H9 (cell line): ENCODE data around the gene SEMA5A. TPM values are rescaled to one million over a fixed set of nuclear protein-coding genes. Genes with fewer than 3 reads are reported as not detected.

Experiments
- DNase-seq: peaks from one replicate; pipeline ENCODE4 v3.0.0-alpha.2; 2017
- H2AFZ ChIP-seq: one replicate; pipeline ENCODE4 v1.6.1; 2013; ENCODE audit warnings: mild to moderate bottlenecking, low read length, control low read depth, moderate library complexity
- H2AK5ac ChIP-seq: 2 replicates; pipeline ENCODE4 v1.6.1; 2013; ENCODE audit warnings: low read length, control low read depth, mixed read lengths; ENCODE audit not compliant: insufficient read length
- H2BK120ac ChIP-seq: one replicate; pipeline ENCODE4 v1.6.1; 2013; ENCODE audit warnings: low read depth, mild to moderate bottlenecking, low read length, control low read depth, inconsistent platforms; ENCODE audit not compliant: poor library complexity, severe bottlenecking
- H2BK12ac ChIP-seq: 2 replicates; pipeline ENCODE4 v1.6.1; 2013; ENCODE audit warnings: low read length, control low read depth, mixed read lengths, low read depth; ENCODE audit not compliant: insufficient read length
- H2BK15ac ChIP-seq: 2 replicates; pipeline ENCODE4 v1.6.1; 2013; ENCODE audit warnings: low read depth, low read length, control low read depth
- H2BK20ac ChIP-seq: one replicate; pipeline ENCODE4 v1.6.1; 2013; ENCODE audit warnings: low read depth, mild to moderate bottlenecking, low read length, control low read depth, inconsistent platforms; ENCODE audit not compliant: poor library complexity, severe bottlenecking
- H2BK5ac ChIP-seq: 2 replicates; pipeline ENCODE4 v1.6.1; 2013; ENCODE audit warnings: low read length, control low read depth, mixed read lengths; ENCODE audit not compliant: insufficient read length
- H3K14ac ChIP-seq: 2 replicates; pipeline ENCODE4 v1.6.1; 2013; ENCODE audit warnings: low read length, control low read depth; ENCODE audit not compliant: insufficient read depth
- H3K18ac ChIP-seq: 2 replicates; pipeline ENCODE4 v1.6.1; 2013; ENCODE audit warnings: low read depth, mild to moderate bottlenecking, mixed read lengths, low read length, control low read depth; ENCODE audit not compliant: insufficient read length
- H3K23ac ChIP-seq: 2 replicates; pipeline ENCODE4 v1.6.1; 2013; ENCODE audit warnings: low read length, control low read depth, mixed read lengths, low read depth; ENCODE audit not compliant: insufficient read length
- H3K23me2 ChIP-seq: 2 replicates; pipeline ENCODE4 v1.6.1; 2013; ENCODE audit warnings: low read depth, mild to moderate bottlenecking, mixed read lengths, low read length, control low read depth; ENCODE audit not compliant: insufficient read length, poor library complexity, severe bottlenecking
- H3K27ac ChIP-seq: 2 replicates; pipeline ENCODE4 v1.5.1; 2013; ENCODE audit warnings: low read length, control low read depth, mixed read lengths, low read depth; ENCODE audit not compliant: insufficient read length
- H3K27me3 ChIP-seq: 2 replicates; pipeline ENCODE4 v1.6.1; 2013; ENCODE audit warnings: low read length, control low read depth, inconsistent platforms; ENCODE audit not compliant: insufficient read depth
- H3K4ac ChIP-seq: 2 replicates; pipeline ENCODE4 v1.6.1; 2013; ENCODE audit warnings: low read depth, mild to moderate bottlenecking, control low read depth, inconsistent platforms, low read length, moderate library complexity
- H3K4me1 ChIP-seq: 2 replicates; pipeline ENCODE4 v1.6.1; 2013; ENCODE audit warnings: low read length, control low read depth, inconsistent platforms; ENCODE audit not compliant: insufficient read depth
- H3K4me2 ChIP-seq: 2 replicates; pipeline ENCODE4 v1.6.1; 2013; ENCODE audit warnings: low read length, control low read depth, mixed read lengths; ENCODE audit not compliant: insufficient read length, insufficient read depth
- H3K56ac ChIP-seq: 2 replicates; pipeline ENCODE4 v1.6.1; 2013; ENCODE audit warnings: low read depth, mild to moderate bottlenecking, mixed read lengths, low read length, control low read depth; ENCODE audit not compliant: insufficient read length
- H3K79me1 ChIP-seq: 2 replicates; pipeline ENCODE4 v1.6.1; 2013; ENCODE audit warnings: low read depth, mild to moderate bottlenecking, moderate library complexity, low read length, control low read depth, inconsistent platforms; ENCODE audit not compliant: insufficient read depth, poor library complexity, severe bottlenecking
- H3K79me2 ChIP-seq: 2 replicates; pipeline ENCODE4 v1.6.1; 2013; ENCODE audit warnings: low read length, control low read depth, inconsistent platforms; ENCODE audit not compliant: insufficient read depth
- H3K9ac ChIP-seq: 2 replicates; pipeline ENCODE4 v1.6.1; 2013; ENCODE audit warnings: low read length, control low read depth, mixed read lengths; ENCODE audit not compliant: insufficient read length; ENCODE audit errors: extremely low read depth
- H3K9me3 ChIP-seq: one replicate; pipeline ENCODE4 v1.6.1; 2013; ENCODE audit warnings: low read depth, low read length, inconsistent platforms; ENCODE audit not compliant: control insufficient read depth
- H3T11ph ChIP-seq: one replicate; pipeline ENCODE4 v1.6.1; 2013; ENCODE audit warnings: mild to moderate bottlenecking, low read length, control low read depth, inconsistent platforms
- H4K20me1 ChIP-seq: one replicate; pipeline ENCODE4 v1.6.1; 2013; ENCODE audit not compliant: control insufficient read depth, insufficient read length, insufficient read depth
- H4K5ac ChIP-seq: 2 replicates; pipeline ENCODE4 v1.6.1; 2013; ENCODE audit warnings: low read depth, mild to moderate bottlenecking, mixed read lengths, low read length, control low read depth; ENCODE audit not compliant: insufficient read length
- H4K8ac ChIP-seq: replicated peaks from 2 replicates; pipeline ENCODE4 v1.6.1; 2013; ENCODE audit warnings: low read length, control low read depth, mixed read lengths, low read depth; ENCODE audit not compliant: insufficient read length
- H4K91ac ChIP-seq: 2 replicates; pipeline ENCODE4 v1.6.1; 2013; ENCODE audit warnings: low read depth, mild to moderate bottlenecking, moderate library complexity, mixed read lengths, low read length, control low read depth; ENCODE audit not compliant: insufficient read length
- H3K27ac Mint-ChIP-seq, 3 experiments: 2 replicates in 2 of 3; 3 replicates in 1 of 3; pipeline ENCODE4 v1.8.0; 2020 to 2021; ENCODE audit warnings: mixed read lengths in 3 of 3, mild to moderate bottlenecking in 1 of 3, moderate library complexity in 1 of 3
- H3K27me3 Mint-ChIP-seq: 2 replicates; pipeline ENCODE4 v1.8.0; 2021; ENCODE audit warnings: low read depth, mild to moderate bottlenecking, moderate library complexity, mixed read lengths
- H3K36me3 Mint-ChIP-seq, 3 experiments: 2 replicates in 2 of 3; 3 replicates in 1 of 3; pipeline ENCODE4 v1.8.0; 2020 to 2021; ENCODE audit warnings: low read depth in 3 of 3, mixed read lengths in 3 of 3; ENCODE audit not compliant: insufficient read depth in 1 of 3
- H3K4me1 Mint-ChIP-seq, 2 experiments: 2 replicates each; pipeline ENCODE4 v1.8.0; 2020; ENCODE audit warnings: mixed read lengths in 2 of 2
- H3K4me3 Mint-ChIP-seq, 2 experiments: 2 replicates in 1 of 2; 3 replicates in 1 of 2; pipeline ENCODE4 v1.8.0; 2020 to 2021; ENCODE audit warnings: mild to moderate bottlenecking in 2 of 2, mixed read lengths in 2 of 2, moderate library complexity in 1 of 2
- H3K9me3 Mint-ChIP-seq, 2 experiments: 2 replicates in 1 of 2; 3 replicates in 1 of 2; pipeline ENCODE4 v1.8.0; 2020; ENCODE audit warnings: mild to moderate bottlenecking in 2 of 2, mixed read lengths in 2 of 2, moderate library complexity in 1 of 2
- CTCF ChIP-seq: fragments of 200-600 bp; sonication (generic); conservative IDR thresholded peaks from 3 replicates; pipeline ENCODE4 v1.8.0; 2021; ENCODE audit warnings: antibody characterized with exemption, mild to moderate bottlenecking
- WGBS: extraction: QIAGEN DNeasy Blood & Tissue Kit; methylation state at CpG from one replicate; pipeline ENCODE4 v1.1.7; 2013; ENCODE audit warnings: missing lambda C conversion rate, low lambda C conversion rate, mixed read lengths; ENCODE audit not compliant: insufficient read length; ENCODE audit errors: extremely low coverage; 5-methylcytosine and 5-hydroxymethylcytosine counted together
- total RNA-seq: library from RNA; stranded (reverse); gene quantifications from 2 replicates; pipeline ENCODE4 v1.2.1, GENCODE V29; 2021

The SEMA5A gene
- total RNA-seq, 1 experiment from 2014 or later: 4.3 TPM

DNA sequence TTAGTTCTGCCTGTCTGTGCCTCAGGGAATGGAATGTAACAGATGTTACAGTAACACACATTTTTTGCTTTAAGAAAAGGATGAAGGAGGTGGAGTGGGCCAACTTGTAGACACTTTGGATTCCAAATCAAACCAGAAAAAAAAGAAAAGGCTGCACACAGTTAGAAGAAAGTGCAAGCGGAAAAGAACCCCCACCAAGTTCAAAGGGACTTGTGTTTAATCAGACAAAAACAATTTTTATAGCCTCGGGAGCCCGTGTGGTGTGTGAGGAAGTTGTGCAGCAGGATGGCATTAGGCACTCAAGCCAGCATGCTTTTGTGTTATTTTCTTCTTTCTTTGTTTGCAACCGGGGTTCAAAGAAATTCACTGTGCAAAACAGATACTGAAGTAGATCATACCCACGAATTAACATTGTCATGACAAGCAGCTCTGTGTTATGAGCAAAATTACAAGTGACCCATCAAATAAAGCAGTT lies 189.5 kb downstream of the SEMA5A start:
- Histone ChIP-seq H3K14ac (no peak overlapping the region; the same call in 1 of the 2 replicates), H2BK15ac (no peak overlapping the region), H2BK120ac (no peak overlapping the region), H2BK5ac (no peak overlapping the region), H2BK12ac (no peak overlapping the region), H3K23me2 (no peaks in the 10 kb centered on the region), H3K4me2 (no peak overlapping the region), H3K4me1 (no peaks in the 10 kb centered on the region), H3K27ac (no peak overlapping the region), H2BK20ac (no peak overlapping the region), H3K4ac (no peak overlapping the region), H3K79me1 (no peaks in the 10 kb centered on the region), H4K5ac (no peak overlapping the region), H2AK5ac (no peak overlapping the region), H3T11ph (no peak overlapping the region), H4K20me1 (no peaks in the 10 kb centered on the region), H4K91ac (no peak overlapping the region), H4K8ac (no peak overlapping the region), H3K23ac (no peak overlapping the region), H3K27me3 (no peaks in the 10 kb centered on the region), H2AFZ (no peak overlapping the region), H3K79me2 (no peaks in the 10 kb centered on the region), H3K9me3 (no peaks in the 10 kb centered on the region), H3K56ac (no peak overlapping the region), H3K9ac (no peak overlapping the region), H3K18ac (no peak overlapping the region)
- Mint-ChIP-seq H3K4me3 (no peak overlapping the region), H3K27ac (no peak overlapping the region), H3K9me3 (no peaks in the 10 kb centered on the region), H3K36me3 (no peaks in the 10 kb centered on the region), H3K27me3 (no peaks in the 10 kb centered on the region; the same call in 1 of the 2 replicates), H3K4me1 (peaks cover 0 to 4% of the 10 kb centered on the region in 2 experiments; a peak in 2 of 4 replicates)
- WGBS: no CpG with 5 or more reads among the region's 5 CpGs
- no peak for TF ChIP-seq CTCF
- DNase-seq: no peak
